Peyer's patch (tissue), 4 donors: ENCODE results near the gene SCN7A. TPM values are rescaled to one million over a fixed set of nuclear protein-coding genes. Genes with fewer than 3 reads are reported as not detected.

Source experiments
- DNase-seq, 3 donors: peaks; one replicate each; pipeline ENCODE4 v3.0.0-alpha.2; 2017 to 2019
- H3K27ac ChIP-seq, 4 donors: fragments of 200-600 bp; sonication (generic); one replicate each; pipeline ENCODE4 v1.5.1; 2016 to 2019
- H3K27me3 ChIP-seq, 2 donors: fragments of 200-600 bp; sonication (generic); one replicate each; pipeline ENCODE4 v1.5.1; 2019
- H3K36me3 ChIP-seq, 3 donors: fragments of 200-600 bp; sonication (generic); one replicate each; pipeline ENCODE4 v1.5.1; 2016 to 2019
- H3K4me1 ChIP-seq, 4 donors: fragments of 200-600 bp; sonication (generic); one replicate each; pipeline ENCODE4 v1.5.1; 2016 to 2019
- H3K4me3 ChIP-seq, 4 donors: fragments of 200-600 bp; sonication (generic); 1 replicate in 3 of 4; 2 replicates in 1 of 4; pipeline ENCODE4 v1.5.1; 2016 to 2019; ENCODE audit warnings: mild to moderate bottlenecking in 1 of 4
- H3K9me3 ChIP-seq, 4 donors: fragments of 200-600 bp; sonication (generic); one replicate each; pipeline ENCODE4 v1.5.1; 2016 to 2019; ENCODE audit warnings: mild to moderate bottlenecking in 1 of 4
- POLR2A ChIP-seq, 2 donors: fragments of 450-650 bp; IDR thresholded peaks; one replicate each; pipeline ENCODE4 v1.5.1; 2017; ENCODE audit warnings: antibody characterized with exemption in 2 of 2, mild to moderate bottlenecking in 2 of 2, moderate library complexity in 2 of 2
- total RNA-seq, 4 donors: library from RNA; depleted of rRNA; stranded (reverse); fragments of >200 nt; gene quantifications; one replicate each; pipeline ENCODE4 v1.1.0, GENCODE V29; 2016
- TF ChIP-seq, protein P1 (sequence below), 6 experiments: fragments of 450-650 bp in 4 of 6; fragments of 200-600 bp in 2 of 6; sonication (generic) in 1 of 6; IDR thresholded peaks; one replicate each; pipeline ENCODE4 v1.5.1; 2017 to 2019; ENCODE audit warnings: antibody characterized with exemption in 6 of 6, mild to moderate bottlenecking in 3 of 6, moderate library complexity in 1 of 6

The SCN7A gene
- total RNA-seq, 4 donors from 2014 or later = 2.8 to 5.0 (median 3.2) TPM

DNA sequence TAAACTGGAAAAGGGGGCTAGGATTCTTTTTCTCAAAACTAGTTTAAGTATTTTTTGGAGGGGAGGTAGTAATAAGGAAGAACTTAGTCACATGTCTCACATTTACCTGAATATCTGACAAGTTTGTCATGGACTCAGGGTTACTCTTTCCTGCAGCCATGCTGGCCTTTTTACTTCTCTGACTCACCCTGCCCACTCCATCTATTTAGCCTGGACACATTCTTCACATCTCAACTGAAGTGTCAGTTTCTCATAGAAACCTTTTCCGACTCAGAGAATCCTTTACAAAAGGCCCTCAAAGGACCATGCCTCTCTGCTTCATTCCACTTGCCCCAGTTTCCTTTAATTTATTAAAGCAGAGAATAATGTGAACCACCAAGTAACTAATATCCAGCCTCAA, 42.6 kb downstream of the SCN7A start:
- Histone ChIP-seq H3K27ac (no peak overlapping the region), H3K36me3 (no peaks in the 10 kb centered on the region), H3K9me3 (no peaks in the 10 kb centered on the region), H3K4me1 (no peaks in the 10 kb centered on the region), H3K4me3 (no peak overlapping the region), H3K27me3 (no peaks in the 10 kb centered on the region)
- TF ChIP-seq, protein P1, sequence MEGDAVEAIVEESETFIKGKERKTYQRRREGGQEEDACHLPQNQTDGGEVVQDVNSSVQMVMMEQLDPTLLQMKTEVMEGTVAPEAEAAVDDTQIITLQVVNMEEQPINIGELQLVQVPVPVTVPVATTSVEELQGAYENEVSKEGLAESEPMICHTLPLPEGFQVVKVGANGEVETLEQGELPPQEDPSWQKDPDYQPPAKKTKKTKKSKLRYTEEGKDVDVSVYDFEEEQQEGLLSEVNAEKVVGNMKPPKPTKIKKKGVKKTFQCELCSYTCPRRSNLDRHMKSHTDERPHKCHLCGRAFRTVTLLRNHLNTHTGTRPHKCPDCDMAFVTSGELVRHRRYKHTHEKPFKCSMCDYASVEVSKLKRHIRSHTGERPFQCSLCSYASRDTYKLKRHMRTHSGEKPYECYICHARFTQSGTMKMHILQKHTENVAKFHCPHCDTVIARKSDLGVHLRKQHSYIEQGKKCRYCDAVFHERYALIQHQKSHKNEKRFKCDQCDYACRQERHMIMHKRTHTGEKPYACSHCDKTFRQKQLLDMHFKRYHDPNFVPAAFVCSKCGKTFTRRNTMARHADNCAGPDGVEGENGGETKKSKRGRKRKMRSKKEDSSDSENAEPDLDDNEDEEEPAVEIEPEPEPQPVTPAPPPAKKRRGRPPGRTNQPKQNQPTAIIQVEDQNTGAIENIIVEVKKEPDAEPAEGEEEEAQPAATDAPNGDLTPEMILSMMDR (IDR thresholded peaks at IDR 0.05) = no peak
- no peak for DNase-seq

DNA sequence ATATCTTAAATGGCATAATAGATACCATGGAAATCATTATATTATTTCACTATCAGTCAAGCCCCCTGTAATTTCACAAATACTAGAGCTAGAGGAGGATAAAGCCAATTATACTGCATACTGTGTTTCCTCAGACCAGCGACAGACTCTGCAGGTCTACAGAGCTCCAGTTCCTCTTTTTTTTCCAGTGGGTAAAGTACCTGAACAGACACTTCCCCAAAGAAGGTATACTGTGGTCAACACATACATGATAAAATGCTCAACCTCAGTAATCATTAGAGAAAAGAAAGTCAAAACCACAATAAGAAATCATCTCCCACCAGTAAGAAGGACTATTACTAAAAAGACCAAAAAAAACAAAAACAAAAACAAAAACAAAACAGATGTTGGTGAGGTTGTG, 44.6 kb downstream of the SCN7A start:
- no peaks in the 10 kb centered on the region for H3K4me1 ChIP-seq

DNA sequence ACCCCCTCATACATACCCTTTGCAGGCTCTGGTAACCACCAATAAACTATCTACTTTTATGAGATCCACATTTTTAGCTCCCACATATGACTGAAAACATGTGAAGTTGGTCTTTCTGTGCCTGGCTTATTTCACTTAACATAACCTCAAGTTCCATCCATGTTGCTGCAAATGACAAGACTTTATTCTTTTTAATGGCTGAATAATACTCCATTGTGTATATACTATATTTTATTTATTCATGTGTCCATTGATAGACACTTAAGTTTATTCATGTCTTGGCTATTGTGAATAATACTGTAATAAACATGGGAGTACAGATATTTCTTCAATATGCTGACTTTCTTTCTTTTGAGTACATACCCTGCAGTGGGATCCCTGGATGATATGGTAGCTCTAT, 45.9 kb downstream of the SCN7A start:
- no peaks in the 10 kb centered on the region for H3K9me3 ChIP-seq
- H3K27me3 ChIP-seq = no peaks in the 10 kb centered on the region
- no peak for DNase-seq
- no peak overlapping the region for H3K4me3 ChIP-seq
- no peaks in the 10 kb centered on the region for H3K36me3 ChIP-seq
- no peak for TF ChIP-seq POLR2A (IDR thresholded peaks at IDR 0.05)
- TF ChIP-seq, protein P1 (IDR thresholded peaks at IDR 0.05) = no peak
- no peak overlapping the region for H3K27ac ChIP-seq
- no peaks in the 10 kb centered on the region for H3K4me1 ChIP-seq

More for the DNA sequence above, 44.6 kb downstream of the SCN7A start:
- DNase-seq = no peak
- no peak overlapping the region for H3K4me3 ChIP-seq
- H3K9me3 ChIP-seq = no peaks in the 10 kb centered on the region
- H3K27ac ChIP-seq = no peak overlapping the region
- H3K36me3 ChIP-seq = no peaks in the 10 kb centered on the region
- H3K27me3 ChIP-seq = no peaks in the 10 kb centered on the region
- TF ChIP-seq, protein P1 (IDR thresholded peaks at IDR 0.05) = no peak
- no peak for TF ChIP-seq POLR2A (IDR thresholded peaks at IDR 0.05)

DNA sequence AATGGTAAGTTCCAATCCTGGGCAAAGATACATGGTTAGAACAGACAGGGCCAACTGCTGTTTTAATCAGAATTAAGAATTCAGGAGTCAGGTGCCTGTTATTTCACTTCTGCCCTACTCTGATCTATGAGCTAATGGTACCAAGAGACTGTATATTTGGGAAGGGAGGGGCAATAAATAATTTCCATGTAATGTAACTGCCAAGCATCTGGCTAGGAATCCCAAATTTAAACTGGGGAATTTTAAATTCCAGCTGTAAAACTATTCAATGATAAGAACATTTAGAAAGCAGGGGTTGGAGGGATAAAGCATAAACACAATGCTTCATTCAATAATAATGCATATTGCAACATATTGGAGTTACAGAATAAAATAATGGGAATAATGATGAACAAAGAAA, 49.7 kb downstream of the SCN7A start:
- no peaks in the 10 kb centered on the region for H3K27me3 ChIP-seq
- no peaks in the 10 kb centered on the region for H3K4me1 ChIP-seq
- DNase-seq = no peak
- no peaks in the 10 kb centered on the region for H3K36me3 ChIP-seq
- H3K27ac ChIP-seq = no peak overlapping the region
- TF ChIP-seq, protein P1 (IDR thresholded peaks at IDR 0.05) = no peak
- no peak for TF ChIP-seq POLR2A (IDR thresholded peaks at IDR 0.05)
- no peaks in the 10 kb centered on the region for H3K9me3 ChIP-seq
- no peak overlapping the region for H3K4me3 ChIP-seq

DNA sequence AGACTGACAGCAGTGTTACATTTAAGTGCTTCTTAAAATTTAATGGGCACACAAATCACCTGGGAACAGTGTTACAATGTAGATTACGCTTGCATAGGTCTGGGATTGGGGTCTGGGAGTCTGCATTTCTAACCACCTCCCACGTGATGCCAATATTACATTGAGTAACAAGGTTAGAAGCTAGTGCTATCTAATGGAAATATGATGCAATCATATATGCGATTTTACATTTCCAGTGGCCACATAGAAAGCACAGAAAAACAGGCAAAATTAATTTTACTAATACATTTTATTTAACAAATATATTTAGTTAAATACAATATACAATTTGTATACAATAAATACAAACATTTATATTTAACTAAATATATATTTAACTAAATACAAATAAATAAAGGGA, 53.7 kb downstream of the SCN7A start:
- Histone ChIP-seq H3K4me3 (no peak overlapping the region), H3K27me3 (no peaks in the 10 kb centered on the region), H3K9me3 (no peaks in the 10 kb centered on the region), H3K27ac (no peak overlapping the region), H3K4me1 (no peaks in the 10 kb centered on the region), H3K36me3 (no peaks in the 10 kb centered on the region)
- TF ChIP-seq, protein P1 (IDR thresholded peaks at IDR 0.05) = no peak
- no peak for TF ChIP-seq POLR2A (IDR thresholded peaks at IDR 0.05)
- no peak for DNase-seq

DNA sequence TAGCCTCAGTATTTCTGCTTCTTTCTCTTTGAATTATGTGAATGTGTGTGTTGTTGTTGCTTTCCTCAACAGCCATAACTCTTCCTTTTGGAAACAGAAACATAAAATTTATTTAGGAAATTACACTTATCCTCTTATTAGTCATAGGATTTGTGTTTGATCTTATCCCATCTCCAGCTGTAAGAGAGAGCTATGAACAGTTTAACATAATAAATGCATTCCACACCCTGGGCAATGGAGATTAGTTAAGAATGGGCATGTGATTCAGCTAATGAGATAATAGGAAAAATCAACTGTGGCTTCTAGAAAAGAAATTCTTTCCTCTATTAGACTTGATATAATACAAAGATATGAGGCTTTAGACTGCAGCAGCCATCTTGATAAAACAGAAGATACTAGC, 55.0 kb downstream of the SCN7A start:
- Histone ChIP-seq H3K27me3 (no peaks in the 10 kb centered on the region), H3K4me3 (no peak overlapping the region), H3K9me3 (no peaks in the 10 kb centered on the region), H3K36me3 (no peaks in the 10 kb centered on the region), H3K4me1 (no peaks in the 10 kb centered on the region), H3K27ac (no peak overlapping the region)
- no peak for TF ChIP-seq POLR2A (IDR thresholded peaks at IDR 0.05)
- no peak for DNase-seq
